ENCODE data around the gene ABCC6. TPM values are rescaled to one million over a fixed set of nuclear protein-coding genes. Genes with fewer than 3 reads are reported as not detected.

The ABCC6 gene
- polyA plus RNA-seq, 1 donor from 2014 or later = not detected

DNA sequence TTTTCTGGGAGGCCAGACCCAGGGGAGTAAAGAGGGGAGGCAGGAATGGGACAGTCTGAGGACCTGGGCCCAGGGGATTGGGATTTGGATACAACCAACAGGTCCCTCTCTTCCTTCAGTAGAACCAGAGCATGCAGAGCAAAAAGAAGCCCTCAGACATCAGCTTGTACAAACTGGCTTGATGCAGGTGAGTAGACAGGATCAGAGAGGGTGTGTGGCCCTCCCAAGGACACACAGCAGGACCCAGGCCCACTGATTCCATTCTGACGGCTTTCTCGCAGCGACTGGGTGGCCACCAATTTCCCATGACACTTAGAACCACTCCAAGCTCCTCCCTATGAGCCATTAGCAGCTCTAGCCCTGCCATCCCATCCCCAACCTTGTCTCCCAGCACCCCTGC, 63.6 kb downstream of the ABCC6 start:
- Histone ChIP-seq H3K9ac (ENCODE audit: low read length) (no peak overlapping the region), H3K79me2 (replicated peaks; ENCODE audit: insufficient read depth, low read length) (no peaks in the 10 kb centered on the region), H3K9me2 (ENCODE audit: insufficient read depth, low read length) (no peaks in the 10 kb centered on the region), H3K4me2 (ENCODE audit: low read length) (no peak overlapping the region), H2AFZ (ENCODE audit: low read depth, low read length) (no peak overlapping the region), H3K27ac (ENCODE audit: low read length) (no peak overlapping the region), H3K4me3 (ENCODE audit: low read length) (no peak overlapping the region), H3K9me3 (ENCODE audit: low read length) (peaks cover 9% of the 10 kb centered on the region), H3K27me3 (ENCODE audit: insufficient read depth, low read depth, low read length) (no peaks in the 10 kb centered on the region), H3F3A (ENCODE audit: insufficient read depth, low read length, poor library complexity, severe bottlenecking) (no peaks in the 10 kb centered on the region), H3K36me3 (ENCODE audit: insufficient read depth, low read length) (no peaks in the 10 kb centered on the region), H4K20me1 (ENCODE audit: insufficient read depth) (no peaks in the 10 kb centered on the region)
- TF ChIP-seq, protein P1, sequence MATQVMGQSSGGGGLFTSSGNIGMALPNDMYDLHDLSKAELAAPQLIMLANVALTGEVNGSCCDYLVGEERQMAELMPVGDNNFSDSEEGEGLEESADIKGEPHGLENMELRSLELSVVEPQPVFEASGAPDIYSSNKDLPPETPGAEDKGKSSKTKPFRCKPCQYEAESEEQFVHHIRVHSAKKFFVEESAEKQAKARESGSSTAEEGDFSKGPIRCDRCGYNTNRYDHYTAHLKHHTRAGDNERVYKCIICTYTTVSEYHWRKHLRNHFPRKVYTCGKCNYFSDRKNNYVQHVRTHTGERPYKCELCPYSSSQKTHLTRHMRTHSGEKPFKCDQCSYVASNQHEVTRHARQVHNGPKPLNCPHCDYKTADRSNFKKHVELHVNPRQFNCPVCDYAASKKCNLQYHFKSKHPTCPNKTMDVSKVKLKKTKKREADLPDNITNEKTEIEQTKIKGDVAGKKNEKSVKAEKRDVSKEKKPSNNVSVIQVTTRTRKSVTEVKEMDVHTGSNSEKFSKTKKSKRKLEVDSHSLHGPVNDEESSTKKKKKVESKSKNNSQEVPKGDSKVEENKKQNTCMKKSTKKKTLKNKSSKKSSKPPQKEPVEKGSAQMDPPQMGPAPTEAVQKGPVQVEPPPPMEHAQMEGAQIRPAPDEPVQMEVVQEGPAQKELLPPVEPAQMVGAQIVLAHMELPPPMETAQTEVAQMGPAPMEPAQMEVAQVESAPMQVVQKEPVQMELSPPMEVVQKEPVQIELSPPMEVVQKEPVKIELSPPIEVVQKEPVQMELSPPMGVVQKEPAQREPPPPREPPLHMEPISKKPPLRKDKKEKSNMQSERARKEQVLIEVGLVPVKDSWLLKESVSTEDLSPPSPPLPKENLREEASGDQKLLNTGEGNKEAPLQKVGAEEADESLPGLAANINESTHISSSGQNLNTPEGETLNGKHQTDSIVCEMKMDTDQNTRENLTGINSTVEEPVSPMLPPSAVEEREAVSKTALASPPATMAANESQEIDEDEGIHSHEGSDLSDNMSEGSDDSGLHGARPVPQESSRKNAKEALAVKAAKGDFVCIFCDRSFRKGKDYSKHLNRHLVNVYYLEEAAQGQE (IDR thresholded peaks at IDR 0.05; ENCODE audit: borderline replicate concordance) = no peak
- TF ChIP-seq TAF1 (IDR thresholded peaks at IDR 0.05; ENCODE audit: low read depth) = no peak
- no peak for TF ChIP-seq EP300 (conservative IDR thresholded peaks at IDR 0.05; ENCODE audit: poor library complexity, severe bottlenecking)
- no peak for TF ChIP-seq POLR2AphosphoS5 (IDR thresholded peaks at IDR 0.05)
- no peak for TF ChIP-seq SMC3 (conservative IDR thresholded peaks at IDR 0.05; ENCODE audit: poor library complexity)
- TF ChIP-seq MXI1 (conservative IDR thresholded peaks at IDR 0.05; ENCODE audit: poor library complexity, severe bottlenecking) = no peak
- TF ChIP-seq RAD21 (conservative IDR thresholded peaks at IDR 0.05) = no peak

DNA sequence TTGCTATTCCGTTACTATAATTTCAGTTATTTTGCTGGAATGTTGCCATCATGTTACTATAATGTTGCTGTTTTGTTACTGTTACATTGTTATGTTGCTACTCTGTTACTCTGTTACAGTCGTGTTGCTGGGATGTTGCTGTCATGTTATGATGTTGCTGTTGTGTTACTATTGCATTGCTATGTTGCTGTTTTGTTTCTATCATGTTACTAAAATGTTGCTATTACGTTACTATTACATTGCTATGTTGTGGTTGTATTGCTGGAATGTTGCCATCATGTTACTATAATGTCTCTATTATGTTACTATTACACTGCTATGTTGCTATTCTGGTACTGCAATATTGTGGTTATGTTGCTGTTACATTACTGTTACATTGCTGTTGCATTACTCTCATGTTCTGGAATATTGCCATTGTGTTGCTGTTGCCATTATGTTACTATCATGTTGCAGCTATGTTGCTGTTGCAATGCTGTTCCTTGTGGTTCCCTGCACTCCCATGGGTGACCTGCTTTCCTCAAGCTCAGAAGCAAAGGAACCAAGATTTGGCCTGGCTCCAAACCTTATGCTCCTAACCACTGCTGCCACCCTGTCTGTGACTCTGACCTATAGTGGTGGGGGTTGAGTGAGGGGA, 64.4 kb downstream of the ABCC6 start:
- H3K9me2 ChIP-seq (ENCODE audit: insufficient read depth, low read length) = no peaks in the 10 kb centered on the region
- no peaks in the 10 kb centered on the region for H3F3A ChIP-seq (ENCODE audit: insufficient read depth, low read length, poor library complexity, severe bottlenecking)
- no peaks in the 10 kb centered on the region for H4K20me1 ChIP-seq (ENCODE audit: insufficient read depth)
- H2AFZ ChIP-seq (ENCODE audit: low read depth, low read length) = no peak overlapping the region
- peaks cover 9% of the 10 kb centered on the region for H3K9me3 ChIP-seq (ENCODE audit: low read length)
- no peak overlapping the region for H3K4me3 ChIP-seq (ENCODE audit: low read length)
- no peaks in the 10 kb centered on the region for H3K27me3 ChIP-seq (ENCODE audit: insufficient read depth, low read depth, low read length)
- TF ChIP-seq EZH2 (IDR thresholded peaks at IDR 0.05; ENCODE audit: borderline replicate concordance, insufficient read depth, low read length, poor library complexity, severe bottlenecking) (no peak), POLR2AphosphoS5 (IDR thresholded peaks at IDR 0.05) (no peak), RAD21 (conservative IDR thresholded peaks at IDR 0.05) (no peak), TAF1 (IDR thresholded peaks at IDR 0.05; ENCODE audit: low read depth) (no peak)
- TF ChIP-seq, protein P1 (IDR thresholded peaks at IDR 0.05; ENCODE audit: borderline replicate concordance) = no peak
- no peaks in the 10 kb centered on the region for H3K36me3 ChIP-seq (ENCODE audit: insufficient read depth, low read length)
- H3K9ac ChIP-seq (ENCODE audit: low read length) = no peak overlapping the region
- H3K27ac ChIP-seq (ENCODE audit: low read length) = no peak overlapping the region
- H3K79me2 ChIP-seq (replicated peaks; ENCODE audit: insufficient read depth, low read length) = no peaks in the 10 kb centered on the region
- no peak overlapping the region for H3K4me2 ChIP-seq (ENCODE audit: low read length)

Data from neural cell (in vitro differentiated cells).